Measurements from ENCODE around the gene TSC22D1. TPM values are rescaled to one million over a fixed set of nuclear protein-coding genes. Genes with fewer than 3 reads are reported as not detected.

TSC22D1 gene
- total RNA-seq, 4 donors from 2014 or later: 199 to 263 (median 248) TPM

DNA sequence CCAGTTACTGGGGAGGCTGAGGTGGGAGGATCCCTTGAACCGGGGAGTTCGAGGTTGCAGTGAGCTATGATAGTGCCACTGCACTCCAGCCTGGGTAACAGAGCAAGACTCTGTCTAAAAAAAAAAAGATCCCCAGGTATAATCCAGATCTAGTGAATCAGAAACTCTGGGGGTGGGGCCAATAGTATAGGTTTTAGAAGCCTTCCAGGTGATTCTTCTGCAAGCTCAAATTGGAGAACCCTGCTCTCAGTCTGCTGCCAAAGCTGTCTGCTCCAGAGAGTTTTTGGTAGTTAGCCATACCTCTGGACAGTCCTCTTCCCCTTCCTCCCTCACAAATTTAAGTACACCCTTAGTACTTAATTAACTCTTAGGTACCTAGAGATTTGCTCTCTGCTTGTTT, 174.6 kb downstream of the TSC22D1 start:
- Histone ChIP-seq H3K4me1 (peaks cover 0 to 22% (median 10%) of the 10 kb centered on the region in 4 donors), H3K4me3 (no peak overlapping the region), H3K9me3 (no peaks in the 10 kb centered on the region), H3K27ac (replicated peaks in 1 of 4) (no peak overlapping the region), H3K27me3 (no peaks in the 10 kb centered on the region), H3K36me3 (no peaks in the 10 kb centered on the region)
- WGBS: 83% methylated on average over 2 of the region's 2 CpGs
- DNase-seq (ENCODE audit: extremely low spot score): no peak
- intact Hi-C loops (cut with DNase I): no loop called here
- TF ChIP-seq EP300 (IDR thresholded peaks at IDR 0.05) (no peak), POLR2A (IDR thresholded peaks at IDR 0.05; ENCODE audit: low read depth) (no peak), CTCF (IDR thresholded peaks at IDR 0.05) (no peak), POLR2AphosphoS5 (IDR thresholded peaks at IDR 0.05) (no peak)

GRCh38 chr13:44400736-44401135, 175.4 kb downstream of the TSC22D1 start:
- no peak for DNase-seq (ENCODE audit: extremely low spot score)
- Histone ChIP-seq H3K36me3 (no peaks in the 10 kb centered on the region), H3K4me1 (peaks cover 0 to 25% (median 12%) of the 10 kb centered on the region in 4 donors), H3K27me3 (no peaks in the 10 kb centered on the region), H3K27ac (replicated peaks in 1 of 4) (no peak overlapping the region), H3K4me3 (no peak overlapping the region), H3K9me3 (no peaks in the 10 kb centered on the region)
- TF ChIP-seq EP300 (IDR thresholded peaks at IDR 0.05): no peak
- no peak for TF ChIP-seq POLR2A (IDR thresholded peaks at IDR 0.05; ENCODE audit: low read depth)
- TF ChIP-seq POLR2AphosphoS5 (IDR thresholded peaks at IDR 0.05): no peak
- no peak for TF ChIP-seq CTCF (IDR thresholded peaks at IDR 0.05)
- intact Hi-C loops (cut with DNase I): no loop called here

DNA sequence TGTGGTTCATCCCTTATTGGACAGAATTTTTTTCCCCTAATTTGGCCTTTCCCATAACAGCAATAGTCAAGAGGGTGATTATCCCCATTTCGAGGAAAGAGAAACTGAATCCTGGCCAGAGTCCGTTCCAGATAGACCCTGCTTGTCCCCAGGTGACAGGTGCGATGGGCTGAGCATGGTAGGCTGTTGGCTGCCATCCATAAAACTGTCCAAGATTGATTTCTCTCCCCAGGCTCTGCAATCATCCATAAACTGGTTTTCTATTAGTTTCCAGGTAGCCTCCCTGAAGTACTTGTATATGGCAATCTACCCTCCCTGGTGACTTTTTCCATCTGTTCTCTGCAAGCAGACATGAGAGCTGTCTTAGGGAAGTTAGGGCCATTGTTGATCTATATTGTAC, 177.1 kb downstream of the TSC22D1 start:
- DNase-seq (ENCODE audit: extremely low spot score): no peak

GRCh38 chr13:44398606-44399005, 177.5 kb downstream of the TSC22D1 start:
- Histone ChIP-seq H3K9me3 (no peaks in the 10 kb centered on the region), H3K4me1 (peaks cover 0 to 27% (median 15%) of the 10 kb centered on the region in 4 donors), H3K27me3 (no peaks in the 10 kb centered on the region), H3K4me3 (no peak overlapping the region), H3K27ac (replicated peaks in 1 of 4) (no peak overlapping the region), H3K36me3 (no peaks in the 10 kb centered on the region)
- TF ChIP-seq POLR2A (IDR thresholded peaks at IDR 0.05; ENCODE audit: low read depth): no peak
- TF ChIP-seq POLR2AphosphoS5 (IDR thresholded peaks at IDR 0.05): no peak
- no peak for TF ChIP-seq CTCF (IDR thresholded peaks at IDR 0.05)
- no peak for TF ChIP-seq EP300 (IDR thresholded peaks at IDR 0.05)
- intact Hi-C loops (cut with DNase I): no loop called here
- DNase-seq (ENCODE audit: extremely low spot score): no peak
- WGBS: 86% methylated on average over 3 of the region's 3 CpGs

More for the DNA sequence above, 177.1 kb downstream of the TSC22D1 start:
- TF ChIP-seq POLR2AphosphoS5 (IDR thresholded peaks at IDR 0.05) (no peak), EP300 (IDR thresholded peaks at IDR 0.05) (no peak)
- 89% methylated on average over 3 of the region's 3 CpGs for WGBS
- no peaks in the 10 kb centered on the region for H3K36me3 ChIP-seq
- H3K27ac ChIP-seq (replicated peaks in 1 of 4): no peak overlapping the region
- intact Hi-C loops (cut with DNase I): no loop called here
- no peak overlapping the region for H3K4me3 ChIP-seq
- peaks cover 0 to 32% (median 12%) of the 10 kb centered on the region in 4 donors for H3K4me1 ChIP-seq
- no peaks in the 10 kb centered on the region for H3K27me3 ChIP-seq
- H3K9me3 ChIP-seq: no peaks in the 10 kb centered on the region

DNA sequence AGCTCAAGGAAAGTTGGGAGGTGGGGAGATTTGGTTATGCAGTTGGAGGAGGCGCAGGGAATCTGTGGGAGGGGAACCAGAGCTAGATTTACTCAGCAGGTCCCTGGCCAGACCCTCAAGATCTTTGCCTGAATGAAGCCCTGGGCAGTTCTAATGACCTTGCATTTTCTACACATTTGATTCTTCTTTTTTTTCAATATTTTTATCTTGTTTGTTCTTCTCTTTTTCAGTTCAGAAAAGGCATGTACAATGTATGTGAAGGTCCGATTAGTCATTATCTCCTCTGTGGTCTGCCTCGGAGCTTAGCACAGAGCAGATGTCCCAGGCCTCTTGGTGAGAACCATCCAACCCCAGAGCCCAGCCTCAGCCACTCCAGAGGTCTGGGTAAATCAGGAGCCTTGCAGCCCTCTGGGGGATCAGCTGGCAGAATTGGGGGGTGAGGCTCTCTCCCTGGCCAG, 178.3 kb downstream of the TSC22D1 start:
- no peak for TF ChIP-seq EP300 (IDR thresholded peaks at IDR 0.05)
- no peak for TF ChIP-seq POLR2A (IDR thresholded peaks at IDR 0.05; ENCODE audit: low read depth)
- TF ChIP-seq POLR2AphosphoS5 (IDR thresholded peaks at IDR 0.05): no peak
- TF ChIP-seq CTCF (IDR thresholded peaks at IDR 0.05): no peak
- Histone ChIP-seq H3K4me3 (no peak overlapping the region), H3K9me3 (no peaks in the 10 kb centered on the region), H3K27me3 (no peaks in the 10 kb centered on the region), H3K27ac (replicated peaks in 1 of 4) (peak overlapping the region; percentile 44 to 62 (median 59)), H3K4me1 (peaks cover 0 to 23% (median 20%) of the 10 kb centered on the region in 4 donors), H3K36me3 (no peaks in the 10 kb centered on the region)
- intact Hi-C loops (cut with DNase I): no loop called here
- WGBS: 82% methylated on average over 3 of the region's 3 CpGs
- no peak for DNase-seq (ENCODE audit: extremely low spot score)
